Ovary (tissue), 9 donors: Measurements from ENCODE around the gene NSMF. TPM values are rescaled to one million over a fixed set of nuclear protein-coding genes. Genes with fewer than 3 reads are reported as not detected.

Experiments
- DNase-seq, 5 donors: peaks; one replicate each; pipeline ENCODE4 v3.0.0-alpha.2; 2019 to 2020
- H3K27ac ChIP-seq, 2 donors: fragments of 200-600 bp; one replicate each; pipeline versions ENCODE4 v1.5.1 to v1.8.0; 2019 to 2022
- H3K27me3 ChIP-seq: fragments of 200-600 bp; one replicate; pipeline ENCODE4 v1.8.0; 2022
- H3K36me3 ChIP-seq: fragments of 200-600 bp; sonication (generic); one replicate; pipeline ENCODE4 v1.5.1; 2019
- H3K4me1 ChIP-seq: one replicate; pipeline ENCODE4 v1.8.1; 2013; ENCODE audit warnings: mild to moderate bottlenecking, moderate library complexity; ENCODE audit not compliant: insufficient read depth
- H3K4me3 ChIP-seq: fragments of 200-600 bp; sonication (generic); one replicate; pipeline ENCODE4 v1.5.1; 2017
- H3K9me3 ChIP-seq, 2 donors: fragments of 200-600 bp in 1 of 2; sonication (generic) in 1 of 2; one replicate each; pipeline versions ENCODE4 v1.5.1 to v1.8.1; 2013 to 2019; ENCODE audit warnings: mild to moderate bottlenecking in 1 of 2, moderate library complexity in 1 of 2
- CTCF ChIP-seq, 3 donors: fragments of 450-650 bp in 2 of 3; fragments of 200-600 bp in 1 of 3; IDR thresholded peaks; one replicate each; pipeline versions ENCODE4 v1.5.1 to v1.8.0; 2016 to 2022; ENCODE audit warnings: antibody characterized with exemption in 3 of 3, mild to moderate bottlenecking in 1 of 3
- EP300 ChIP-seq: sonication (generic); formaldehyde crosslinking; IDR thresholded peaks from one replicate; pipeline ENCODE4 v1.6.1; 2017; ENCODE audit warnings: antibody characterized with exemption
- POLR2A ChIP-seq: fragments of 450-650 bp; IDR thresholded peaks from one replicate; pipeline ENCODE4 v1.6.1; 2017; ENCODE audit warnings: antibody characterized with exemption, mild to moderate bottlenecking, moderate library complexity
- WGBS, 3 donors: extraction: QIAGEN DNeasy Blood & Tissue Kit in 1 of 3; methylation state at CpG; one replicate each; pipeline versions ENCODE4 v1.1.5 to v1.1.7; 2013 to 2017; 5-methylcytosine and 5-hydroxymethylcytosine counted together
- intact Hi-C, 4 donors: fragments of 100-400 bp; cut with DNase I; formaldehyde crosslinking; loops; one replicate each; pipeline versions ENCODE4 v1.11.0 to v1.15.1; 2022 to 2023
- microRNA-seq, 3 donors: library from miRNA; unstranded; fragments of <30 nt; microRNA quantifications; one replicate each; pipeline versions ENCODE4 to v1.2.0, GENCODE V29; 2019 to 2020
- polyA plus RNA-seq, 2 donors: library from polyadenylated mRNA; stranded (reverse); fragments of 200-250 nt in 1 of 2; fragments of 350-450 nt in 1 of 2; fragmentation: Illumina TruSeq in 1 of 2; extraction: RNeasy Lipid Tissue Mini Kit (QIAGEN cat#74804) in 1 of 2; gene quantifications; one replicate each; pipeline ENCODE4 v1.2.3, GENCODE V29; 2013 to 2014
- total RNA-seq, 7 donors: library from RNA; depleted of rRNA in 2 of 7; stranded (reverse); fragments of >200 nt in 2 of 7; fragmentation: NEBNext Ultra II Directional in 3 of 7; extraction: Animal tissue kit (Norgen Biotek cat#: 25700) in 3 of 7; gene quantifications; one replicate each; pipeline versions ENCODE4 v1.1.0 to v1.2.4, GENCODE V29; 2016 to 2023
- donor health status: DM: no; HTN: no; CAD: no; lungs with moderate emphysema.
- donor health status: DM: no; HTN: no; CAD: no.
- donor health status: Bipolar disorder and iron deficiency.
- donor health status: DM: yes; HTN: yes; CAD: no.
- donor health status: DM: no; HTN: no; CAD: no.
- donor health status: DM: yes; HTN: yes; CAD: no.

The NSMF gene
- total and polyA plus RNA-seq, 9 donors, result 22.9 to 50.3 (median 29.5) TPM

GRCh38 chr9:137403269-137403668 is 55.9 kb downstream of the NSMF start:
- H3K4me1 ChIP-seq, result peaks cover 8% of the 10 kb centered on the region
- H3K36me3 ChIP-seq, result no peaks in the 10 kb centered on the region
- no peak overlapping the region for H3K4me3 ChIP-seq
- intact Hi-C loops, result no loop called here
- no peaks in the 10 kb centered on the region for H3K27me3 ChIP-seq
- 93 to 95% (median 94%) methylated on average over 15 of the region's 15 CpGs for WGBS, 3 donors
- no peak overlapping the region for H3K27ac ChIP-seq
- DNase-seq, result no peak
- TF ChIP-seq POLR2A (no peak), CTCF (IDR thresholded peaks at IDR 0.05) (no peak), EP300 (no peak)
- no peaks in the 10 kb centered on the region for H3K9me3 ChIP-seq

- H3K27me3 ChIP-seq, result no peaks in the 10 kb centered on the region
- intact Hi-C loops, result no loop called here
- no peak for DNase-seq
- no peaks in the 10 kb centered on the region for H3K9me3 ChIP-seq
- no peak for TF ChIP-seq CTCF (IDR thresholded peaks at IDR 0.05)
- no peak for TF ChIP-seq EP300
- TF ChIP-seq POLR2A, result no peak
- H3K4me1 ChIP-seq, result peaks cover 4% of the 10 kb centered on the region
- H3K4me3 ChIP-seq, result no peak overlapping the region
- 81 to 83% (median 81%) methylated on average over 10 to 11 of the region's 11 CpGs for WGBS, 3 donors
- no peaks in the 10 kb centered on the region for H3K36me3 ChIP-seq
- no peak overlapping the region for H3K27ac ChIP-seq
These were observed 56.4 kb downstream of the NSMF start for GRCh38 chr9:137402746-137403145.

- intact Hi-C loops, result no loop called here
- 95 to 97% (median 96%) methylated on average over 60 of the region's 60 CpGs for WGBS, 3 donors
- H3K27ac ChIP-seq, result no peak overlapping the region
- TF ChIP-seq CTCF (IDR thresholded peaks at IDR 0.05) (no peak), EP300 (no peak), POLR2A (no peak)
- H3K36me3 ChIP-seq, result no peaks in the 10 kb centered on the region
- no peaks in the 10 kb centered on the region for H3K27me3 ChIP-seq
- no peak for DNase-seq
- no peak overlapping the region for H3K4me3 ChIP-seq
- no peaks in the 10 kb centered on the region for H3K9me3 ChIP-seq
- no peaks in the 10 kb centered on the region for H3K4me1 ChIP-seq
These were observed 60.3 kb downstream of the NSMF start for GRCh38 chr9:137398561-137399468.

- Histone ChIP-seq H3K4me3 (no peak overlapping the region), H3K36me3 (no peaks in the 10 kb centered on the region), H3K9me3 (no peaks in the 10 kb centered on the region), H3K27ac (no peak overlapping the region), H3K27me3 (no peaks in the 10 kb centered on the region), H3K4me1 (no peaks in the 10 kb centered on the region)
- WGBS, 3 donors, result 95 to 97% (median 97%) methylated on average over 20 of the region's 20 CpGs
- DNase-seq, result no peak
- intact Hi-C loops, result no loop called here
- TF ChIP-seq EP300 (no peak), CTCF (IDR thresholded peaks at IDR 0.05) (no peak), POLR2A (no peak)
These were observed 61.3 kb downstream of the NSMF start for GRCh38 chr9:137397675-137398423.

Small RNA genes lying within 50 kb of the gene (microRNA-seq; reads per million reads assigned to microRNA genes)
- 0 to 0.16 (median 0) reads per million in 3 donors for gene MIR7114

Other genes with a start within 250 kb of the NSMF start
- gene RNF208, start 237.1 kb downstream of the NSMF start, total RNA-seq, result 1 to 10 TPM in 5 of 7 donors, under 1 TPM in 1, not detected in 1; 0.92 to 6.5 (median 3.3) TPM
- 1 to 10 TPM in 1 of 2 donors, not detected in 1; 2.3 TPM for gene RNF208, start 237.1 kb downstream of the NSMF start, polyA plus RNA-seq
- gene CYSRT1, start 234.2 kb downstream of the NSMF start, total RNA-seq, result under 1 TPM in 4 of 7 donors, not detected in 3; 0.15 to 0.80 (median 0.33) TPM
- gene CYSRT1, start 234.2 kb downstream of the NSMF start, polyA plus RNA-seq, result under 1 TPM in 1 of 2 donors, not detected in 1; 0.12 TPM
- gene RNF224, start 231.8 kb downstream of the NSMF start, total RNA-seq, result under 1 TPM in 1 of 7 donors, not detected in 6; 0.92 TPM
- gene RNF224, start 231.8 kb downstream of the NSMF start, polyA plus RNA-seq, result not detected
- gene SLC34A3, start 228.4 kb downstream of the NSMF start, total RNA-seq, result under 1 TPM in 2 of 7 donors, not detected in 5; 0.15 to 0.46 TPM
- gene SLC34A3, start 228.4 kb downstream of the NSMF start, polyA plus RNA-seq, result not detected
- gene TUBB4B, start 218.0 kb downstream of the NSMF start, total RNA-seq, result 100 to 1,000 TPM in 6 of 7 donors, 10 to 100 TPM in 1; 88.0 to 234 (median 175) TPM
- gene TUBB4B, start 218.0 kb downstream of the NSMF start, polyA plus RNA-seq, result 10 to 100 TPM; 62.8 to 88.6 TPM
- gene STPG3, start 208.0 kb downstream of the NSMF start, total RNA-seq, result not detected
- gene STPG3, start 208.0 kb downstream of the NSMF start, polyA plus RNA-seq, result not detected
- 10 to 100 TPM; 20.3 to 56.6 (median 44.5) TPM for gene NELFB, start 204.0 kb downstream of the NSMF start, total RNA-seq
- gene NELFB, start 204.0 kb downstream of the NSMF start, polyA plus RNA-seq, result 10 to 100 TPM; 10.9 to 50.8 TPM
- 10 to 100 TPM in 4 of 7 donors, 1 to 10 TPM in 3; 6.4 to 16.3 (median 11.2) TPM for gene TOR4A, start 181.6 kb downstream of the NSMF start, total RNA-seq
- 1 to 10 TPM in 1 of 2 donors, under 1 TPM in 1; 0.85 to 5.3 TPM for gene TOR4A, start 181.6 kb downstream of the NSMF start, polyA plus RNA-seq
- 10 to 100 TPM in 1 of 7 donors, 1 to 10 TPM in 6; 1.3 to 13.8 (median 4.6) TPM for gene NRARP, start 157.1 kb downstream of the NSMF start, total RNA-seq
- gene NRARP, start 157.1 kb downstream of the NSMF start, polyA plus RNA-seq, result 1 to 10 TPM; 2.6 to 3.4 TPM
- gene EXD3, start 36.2 kb downstream of the NSMF start, total RNA-seq, result 10 to 100 TPM; 19.5 to 30.6 (median 26.2) TPM
- gene EXD3, start 36.2 kb downstream of the NSMF start, polyA plus RNA-seq, result 10 to 100 TPM in 1 of 2 donors, 1 to 10 TPM in 1; 1.0 to 19.4 TPM
- 10 to 100 TPM in 5 of 7 donors, 1 to 10 TPM in 2; 8.5 to 18.5 (median 13.8) TPM for gene NOXA1, start 35.9 kb downstream of the NSMF start, total RNA-seq
- gene NOXA1, start 35.9 kb downstream of the NSMF start, polyA plus RNA-seq, result 1 to 10 TPM in 1 of 2 donors, not detected in 1; 7.1 TPM
- under 1 TPM in 5 of 7 donors, not detected in 2; 0.10 to 0.57 (median 0.24) TPM for gene ENTPD8, start 18.0 kb downstream of the NSMF start, total RNA-seq
- under 1 TPM in 1 of 2 donors, not detected in 1; 0.11 TPM for gene ENTPD8, start 18.0 kb downstream of the NSMF start, polyA plus RNA-seq
- gene PNPLA7, start 91.1 kb upstream of the NSMF start, total RNA-seq, result 10 to 100 TPM in 5 of 7 donors, 1 to 10 TPM in 2; 4.5 to 29.3 (median 13.0) TPM
- gene PNPLA7, start 91.1 kb upstream of the NSMF start, polyA plus RNA-seq, result 10 to 100 TPM in 1 of 2 donors, 1 to 10 TPM in 1; 2.2 to 19.9 TPM
- 10 to 100 TPM; 35.9 to 61.9 (median 48.3) TPM for gene MRPL41, start 92.5 kb upstream of the NSMF start, total RNA-seq
- gene MRPL41, start 92.5 kb upstream of the NSMF start, polyA plus RNA-seq, result 10 to 100 TPM in 1 of 2 donors, 1 to 10 TPM in 1; 1.0 to 54.8 TPM
- gene DPH7, start 119.6 kb upstream of the NSMF start, total RNA-seq, result 10 to 100 TPM; 29.7 to 37.7 (median 33.0) TPM
- gene DPH7, start 119.6 kb upstream of the NSMF start, polyA plus RNA-seq, result 10 to 100 TPM; 15.4 to 38.2 TPM
- gene ZMYND19, start 131.2 kb upstream of the NSMF start, total RNA-seq, result 10 to 100 TPM; 10.3 to 22.9 (median 16.5) TPM
- 10 to 100 TPM in 1 of 2 donors, 1 to 10 TPM in 1; 5.1 to 13.6 TPM for gene ZMYND19, start 131.2 kb upstream of the NSMF start, polyA plus RNA-seq
- gene ARRDC1, start 146.4 kb upstream of the NSMF start, total RNA-seq, result 10 to 100 TPM; 11.1 to 46.2 (median 13.8) TPM
- gene ARRDC1, start 146.4 kb upstream of the NSMF start, polyA plus RNA-seq, result 10 to 100 TPM in 1 of 2 donors, 1 to 10 TPM in 1; 5.2 to 20.6 TPM
- 10 to 100 TPM; 44.9 to 98.5 (median 78.6) TPM for gene EHMT1, start 159.7 kb upstream of the NSMF start, total RNA-seq
- gene EHMT1, start 159.7 kb upstream of the NSMF start, polyA plus RNA-seq, result 10 to 100 TPM; 40.8 to 44.7 TPM